ENCODE results near the gene RND3.

Gene RND3

GRCh38 chr2:150484461-150485021 lies 2.9 kb downstream of the RND3 start:
- H3K27me3 Mint-ChIP-seq (ENCODE audit: low read depth) = peaks cover 3% of the 10 kb centered on the region
- peaks cover 50% of the 10 kb centered on the region for H3K4me1 Mint-ChIP-seq
- peaks cover 26% of the 10 kb centered on the region for H3K36me3 Mint-ChIP-seq (ENCODE audit: low read depth)
- no peaks in the 10 kb centered on the region for H3K9me3 Mint-ChIP-seq
- TF ChIP-seq CTCF (IDR thresholded peaks at IDR 0.05; ENCODE audit: unreplicated experiment in 3 of 3) = no peak
- H3K27ac Mint-ChIP-seq = peak overlapping the region; percentile 94 to 98 (median 96)
- H3K4me3 Mint-ChIP-seq = peak overlapping the region; percentile 95 to 98 (median 98)

- Mint-ChIP-seq H3K4me1 (peaks cover 56% of the 10 kb centered on the region), H3K27me3 (ENCODE audit: low read depth) (peaks cover 3% of the 10 kb centered on the region), H3K36me3 (ENCODE audit: low read depth) (peaks cover 26% of the 10 kb centered on the region), H3K27ac (peak overlapping the region; percentile 94 to 98 (median 96)), H3K9me3 (no peaks in the 10 kb centered on the region), H3K4me3 (peak overlapping the region; percentile 95 to 98 (median 98))
- TF ChIP-seq CTCF (IDR thresholded peaks at IDR 0.05; ENCODE audit: unreplicated experiment in 3 of 3) = no peak
Observed at GRCh38 chr2:150484006-150484405, 3.5 kb downstream of the RND3 start.

GRCh38 chr2:150483532-150483931 lies 3.9 kb downstream of the RND3 start:
- H3K36me3 Mint-ChIP-seq (ENCODE audit: low read depth) = peaks cover 26% of the 10 kb centered on the region
- peak overlapping the region in 2 of 3 experiments; percentile 32 to 57 for H3K27ac Mint-ChIP-seq
- no peaks in the 10 kb centered on the region for H3K9me3 Mint-ChIP-seq
- H3K4me1 Mint-ChIP-seq = peaks cover 61% of the 10 kb centered on the region
- peaks cover 3% of the 10 kb centered on the region for H3K27me3 Mint-ChIP-seq (ENCODE audit: low read depth)
- no peak for TF ChIP-seq CTCF (IDR thresholded peaks at IDR 0.05; ENCODE audit: unreplicated experiment in 3 of 3)
- H3K4me3 Mint-ChIP-seq = peak overlapping the region; percentile 67 to 77 (median 74)

GRCh38 chr2:150482667-150483400 lies 4.6 kb downstream of the RND3 start:
- Mint-ChIP-seq H3K9me3 (no peaks in the 10 kb centered on the region), H3K36me3 (ENCODE audit: low read depth) (peaks cover 26% of the 10 kb centered on the region), H3K27me3 (ENCODE audit: low read depth) (peaks cover 3% of the 10 kb centered on the region), H3K4me3 (peak overlapping the region; percentile 67 to 77 (median 74)), H3K4me1 (peaks cover 68% of the 10 kb centered on the region), H3K27ac (peak overlapping the region in 2 of 3 experiments; percentile 32 to 57)
- TF ChIP-seq CTCF (IDR thresholded peaks at IDR 0.05; ENCODE audit: unreplicated experiment in 3 of 3) = no peak

- peaks cover 3% of the 10 kb centered on the region for H3K27me3 Mint-ChIP-seq (ENCODE audit: low read depth)
- H3K9me3 Mint-ChIP-seq = no peaks in the 10 kb centered on the region
- peak overlapping the region in 2 of 3 experiments; percentile 21 to 29 for H3K27ac Mint-ChIP-seq
- peaks cover 26% of the 10 kb centered on the region for H3K36me3 Mint-ChIP-seq (ENCODE audit: low read depth)
- no peak for TF ChIP-seq CTCF (IDR thresholded peaks at IDR 0.05; ENCODE audit: unreplicated experiment in 3 of 3)
- H3K4me1 Mint-ChIP-seq = peaks cover 75% of the 10 kb centered on the region
- H3K4me3 Mint-ChIP-seq = peak overlapping the region in 1 of 3 experiments; percentile 38
Observed at GRCh38 chr2:150482111-150482510, 5.4 kb downstream of the RND3 start.
